Globus pallidus (tissue), 1 donor: ENCODE results near the gene RPRD2.

Source experiments
- DNase-seq: peaks from one replicate; pipeline ENCODE4 v3.0.0-alpha.2; 2015; ENCODE audit warnings: low spot score

The RPRD2 gene

GRCh38 chr1:150514913-150515327, 151.0 kb downstream of the RPRD2 start:
- no peak for DNase-seq

GRCh38 chr1:150515328-150516049, 151.5 kb downstream of the RPRD2 start, which contains the start of gene FALEC:
Gene FALEC (plus strand): TSS chr1:150515752.
- peak; percentile 97 for DNase-seq

- peak; percentile 30 for DNase-seq
Measured at GRCh38 chr1:150516050-150516591, 152.2 kb downstream of the RPRD2 start.

- no peak for DNase-seq
Measured at GRCh38 chr1:150516616-150517015, 152.7 kb downstream of the RPRD2 start.

- DNase-seq, result no peak
Measured at GRCh38 chr1:150521196-150521968, 157.4 kb downstream of the RPRD2 start.

GRCh38 chr1:150525348-150525747, 161.4 kb downstream of the RPRD2 start:
- DNase-seq, result no peak
